ENCODE measurements around the gene RHOBTB1.

DNA sequence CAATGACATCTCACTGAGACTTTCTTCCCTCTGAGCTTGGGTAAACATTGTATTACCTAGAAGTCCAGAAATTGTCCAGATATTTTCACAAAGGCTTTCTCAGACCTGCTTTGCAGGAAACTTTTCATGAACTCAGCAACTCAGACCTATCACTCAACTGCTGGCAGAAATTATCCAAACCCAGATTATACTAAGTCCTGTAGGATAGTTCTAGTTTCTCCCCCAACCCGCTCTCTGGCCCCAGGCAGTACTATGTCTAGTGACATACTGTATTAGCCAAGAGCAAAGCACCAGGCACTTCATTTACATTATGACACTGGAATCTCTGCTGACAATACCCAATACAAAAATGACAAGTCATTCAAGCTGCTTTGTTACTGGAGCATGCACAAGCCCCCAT lies 75.0 kb downstream of the RHOBTB1 start:
- no peak for TF ChIP-seq CTCF (IDR thresholded peaks at IDR 0.05; ENCODE audit: low read depth, low read length)
- TF ChIP-seq POLR2A (IDR thresholded peaks at IDR 0.05; ENCODE audit: extremely low read depth, insufficient read length) = no peak
- TF ChIP-seq MYC (IDR thresholded peaks at IDR 0.05; ENCODE audit: low read depth, low read length) = no peak
- TF ChIP-seq, protein P1, sequence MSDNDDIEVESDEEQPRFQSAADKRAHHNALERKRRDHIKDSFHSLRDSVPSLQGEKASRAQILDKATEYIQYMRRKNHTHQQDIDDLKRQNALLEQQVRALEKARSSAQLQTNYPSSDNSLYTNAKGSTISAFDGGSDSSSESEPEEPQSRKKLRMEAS (IDR thresholded peaks at IDR 0.05; ENCODE audit: low read depth, low read length) = no peak
